Type B pancreatic cell (in vitro differentiated cells): ENCODE measurements around the gene DMPK. TPM values are rescaled to one million over a fixed set of nuclear protein-coding genes. Genes with fewer than 3 reads are reported as not detected.

Experiments used
- DNase-seq: peaks from one replicate; pipeline ENCODE4 v3.0.0; 2021; ENCODE audit warnings: mixed read lengths; ENCODE audit not compliant: unreplicated experiment; ENCODE audit errors: extremely low spot score
- H3K27ac Mint-ChIP-seq: 2 replicates; pipeline ENCODE4 v1.8.0; 2021; ENCODE audit warnings: mild to moderate bottlenecking, mixed read lengths
- H3K27me3 Mint-ChIP-seq: 2 replicates; pipeline ENCODE4 v1.8.0; 2021; ENCODE audit warnings: mixed read lengths
- H3K36me3 Mint-ChIP-seq: 2 replicates; pipeline ENCODE4 v1.8.0; 2021; ENCODE audit warnings: mixed read lengths
- H3K4me1 Mint-ChIP-seq: one replicate; pipeline ENCODE4 v1.8.0; 2021; ENCODE audit warnings: mixed read lengths; ENCODE audit not compliant: unreplicated experiment
- H3K4me3 Mint-ChIP-seq: 2 replicates; pipeline ENCODE4 v1.8.0; 2021; ENCODE audit warnings: mild to moderate bottlenecking, mixed read lengths
- H3K9me3 Mint-ChIP-seq: 2 replicates; pipeline ENCODE4 v1.8.0; 2021; ENCODE audit warnings: mixed read lengths
- CTCF ChIP-seq: fragments of 200-600 bp; sonication (generic); conservative IDR thresholded peaks from 2 replicates; pipeline ENCODE4 v1.5.0; 2021; ENCODE audit warnings: antibody characterized with exemption, mild to moderate bottlenecking
- total RNA-seq: library from RNA; stranded (reverse); gene quantifications from 2 replicates; pipeline ENCODE4 v1.2.1, GENCODE V29; 2021; ENCODE audit warnings: low replicate concordance

The DMPK gene
- total RNA-seq, 1 donor from 2014 or later = 97.7 TPM

- H3K4me1 Mint-ChIP-seq = peaks cover 20% of the 10 kb centered on the region
- TF ChIP-seq CTCF = no peak
- H3K9me3 Mint-ChIP-seq = no peaks in the 10 kb centered on the region
- H3K27ac Mint-ChIP-seq = peak overlapping the region; percentile 21
- no peaks in the 10 kb centered on the region for H3K27me3 Mint-ChIP-seq
- H3K4me3 Mint-ChIP-seq = no peak overlapping the region
- peaks cover 9% of the 10 kb centered on the region for H3K36me3 Mint-ChIP-seq
- no peak for DNase-seq
Observed at GRCh38 chr19:45782820-45783785, 813 bp upstream of the DMPK start.

- H3K27me3 Mint-ChIP-seq = no peaks in the 10 kb centered on the region
- peaks cover 11% of the 10 kb centered on the region for H3K36me3 Mint-ChIP-seq
- no peak overlapping the region for H3K27ac Mint-ChIP-seq
- no peak for TF ChIP-seq CTCF
- H3K4me3 Mint-ChIP-seq = peak overlapping the region; percentile 23
- DNase-seq = no peak
- H3K9me3 Mint-ChIP-seq = no peaks in the 10 kb centered on the region
- H3K4me1 Mint-ChIP-seq = peaks cover 20% of the 10 kb centered on the region
Observed at GRCh38 chr19:45781214-45782161, 802 bp downstream of the DMPK start.

- no peaks in the 10 kb centered on the region for H3K27me3 Mint-ChIP-seq
- H3K27ac Mint-ChIP-seq = no peak overlapping the region
- H3K4me3 Mint-ChIP-seq = peak overlapping the region; percentile 23
- H3K9me3 Mint-ChIP-seq = no peaks in the 10 kb centered on the region
- TF ChIP-seq CTCF = no peak
- peaks cover 11% of the 10 kb centered on the region for H3K36me3 Mint-ChIP-seq
- peaks cover 20% of the 10 kb centered on the region for H3K4me1 Mint-ChIP-seq
- DNase-seq = no peak
Observed at GRCh38 chr19:45780448-45781213, 1.7 kb downstream of the DMPK start.

GRCh38 chr19:45780146-45780447, 2.2 kb downstream of the DMPK start:
- TF ChIP-seq CTCF = no peak
- H3K4me1 Mint-ChIP-seq = peaks cover 20% of the 10 kb centered on the region
- no peak for DNase-seq
- H3K27ac Mint-ChIP-seq = no peak overlapping the region
- H3K27me3 Mint-ChIP-seq = no peaks in the 10 kb centered on the region
- H3K36me3 Mint-ChIP-seq = peaks cover 11% of the 10 kb centered on the region
- no peaks in the 10 kb centered on the region for H3K9me3 Mint-ChIP-seq
- H3K4me3 Mint-ChIP-seq = no peak overlapping the region
